NCI-H187 (cell line): Measurements from ENCODE around the gene RNPEPL1.

ENCODE experiments used
- DNase-seq, 2 experiments: peaks; one replicate each; lab custom pipeline; 2025; lab: John Stamatoyannopoulos, UW

The RNPEPL1 gene

DNA sequence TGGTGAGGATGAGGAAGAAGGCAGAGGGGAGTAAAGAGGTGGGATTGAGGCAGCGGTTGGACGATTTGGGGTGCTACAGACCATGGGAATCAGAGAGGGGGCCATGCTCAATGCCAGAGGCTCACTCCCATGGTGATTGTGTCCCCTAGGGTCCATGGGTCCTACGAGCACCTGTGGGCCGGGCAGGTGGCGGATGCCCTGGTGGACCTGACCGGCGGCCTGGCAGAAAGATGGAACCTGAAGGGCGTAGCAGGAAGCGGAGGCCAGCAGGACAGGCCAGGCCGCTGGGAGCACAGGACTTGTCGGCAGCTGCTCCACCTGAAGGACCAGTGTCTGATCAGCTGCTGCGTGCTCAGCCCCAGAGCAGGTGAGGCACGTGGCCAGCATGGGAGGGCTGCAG, 23.5 kb downstream of the RNPEPL1 start:
- no peak for DNase-seq

GRCh38 chr2:240593026-240593702, 24.9 kb downstream of the RNPEPL1 start:
- DNase-seq = no peak

DNA sequence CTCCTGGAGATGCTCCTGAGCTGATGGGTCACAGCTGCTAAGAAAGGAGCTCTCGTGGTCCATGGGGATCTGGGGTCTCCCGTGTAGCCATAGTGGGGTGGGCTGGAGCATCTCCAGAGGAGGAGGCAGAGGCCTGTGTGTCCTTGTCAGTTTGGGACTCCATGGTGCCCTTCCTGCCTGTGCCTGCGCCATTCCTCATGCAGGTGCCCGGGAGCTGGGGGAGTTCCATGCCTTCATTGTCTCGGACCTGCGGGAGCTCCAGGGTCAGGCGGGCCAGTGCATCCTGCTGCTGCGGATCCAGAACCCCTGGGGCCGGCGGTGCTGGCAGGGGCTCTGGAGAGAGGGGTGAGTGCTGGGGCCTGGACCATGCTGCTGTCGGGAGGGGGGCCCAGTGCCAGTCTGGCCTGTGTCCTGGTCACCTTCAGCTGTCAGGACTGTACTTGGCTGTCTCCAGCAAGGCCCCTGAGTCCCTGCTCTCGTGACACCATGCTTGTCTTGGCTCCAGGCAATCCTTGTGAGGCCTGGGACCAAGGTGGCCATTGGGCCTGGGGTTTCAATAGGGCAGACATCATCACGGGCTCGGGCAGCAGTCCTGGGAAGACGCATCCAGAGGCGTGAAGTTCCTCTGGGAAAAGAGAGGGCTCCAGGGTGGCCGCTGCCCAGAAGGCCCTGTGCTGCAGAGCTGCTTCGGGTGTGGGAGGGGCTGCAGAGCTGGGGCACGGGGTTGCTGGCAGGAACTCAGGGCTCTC, 25.6 kb downstream of the RNPEPL1 start:
- DNase-seq = no peak

DNA sequence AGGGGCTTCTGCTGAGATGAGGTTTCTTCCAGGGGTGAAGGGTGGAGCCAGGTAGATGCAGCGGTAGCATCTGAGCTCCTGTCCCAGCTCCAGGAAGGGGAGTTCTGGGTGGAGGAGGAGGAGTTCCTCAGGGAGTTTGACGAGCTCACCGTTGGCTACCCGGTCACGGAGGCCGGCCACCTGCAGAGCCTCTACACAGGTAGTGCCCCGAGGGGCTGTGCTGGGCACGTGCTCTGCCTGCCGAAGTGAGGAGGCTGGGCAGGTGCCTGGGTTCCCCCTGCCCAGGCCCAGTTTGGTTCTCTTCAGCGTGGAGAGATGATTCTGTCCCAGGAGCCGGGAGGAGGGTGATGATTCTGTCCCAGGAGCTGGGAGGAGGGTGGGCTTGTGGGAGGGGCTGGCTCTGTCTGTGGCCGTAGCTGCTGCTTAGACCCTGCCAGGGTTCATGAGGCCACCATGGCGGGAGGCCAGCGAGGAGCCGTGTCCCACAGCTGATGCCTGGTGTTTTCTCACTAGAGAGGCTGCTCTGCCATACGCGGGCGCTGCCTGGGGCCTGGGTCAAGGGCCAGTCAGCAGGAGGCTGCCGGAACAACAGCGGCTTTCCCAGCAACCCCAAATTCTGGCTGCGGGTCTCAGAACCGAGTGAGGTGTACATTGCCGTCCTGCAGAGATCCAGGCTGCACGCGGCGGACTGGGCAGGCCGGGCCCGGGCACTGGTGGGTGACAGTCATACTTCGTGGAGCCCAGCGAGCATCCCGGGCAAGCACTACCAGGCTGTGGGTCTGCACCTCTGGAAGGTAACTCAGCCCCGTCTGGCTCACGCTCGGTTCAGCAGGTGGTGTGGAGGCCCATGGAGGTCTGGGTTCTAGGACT, 26.5 kb downstream of the RNPEPL1 start:
- DNase-seq = no peak

DNA sequence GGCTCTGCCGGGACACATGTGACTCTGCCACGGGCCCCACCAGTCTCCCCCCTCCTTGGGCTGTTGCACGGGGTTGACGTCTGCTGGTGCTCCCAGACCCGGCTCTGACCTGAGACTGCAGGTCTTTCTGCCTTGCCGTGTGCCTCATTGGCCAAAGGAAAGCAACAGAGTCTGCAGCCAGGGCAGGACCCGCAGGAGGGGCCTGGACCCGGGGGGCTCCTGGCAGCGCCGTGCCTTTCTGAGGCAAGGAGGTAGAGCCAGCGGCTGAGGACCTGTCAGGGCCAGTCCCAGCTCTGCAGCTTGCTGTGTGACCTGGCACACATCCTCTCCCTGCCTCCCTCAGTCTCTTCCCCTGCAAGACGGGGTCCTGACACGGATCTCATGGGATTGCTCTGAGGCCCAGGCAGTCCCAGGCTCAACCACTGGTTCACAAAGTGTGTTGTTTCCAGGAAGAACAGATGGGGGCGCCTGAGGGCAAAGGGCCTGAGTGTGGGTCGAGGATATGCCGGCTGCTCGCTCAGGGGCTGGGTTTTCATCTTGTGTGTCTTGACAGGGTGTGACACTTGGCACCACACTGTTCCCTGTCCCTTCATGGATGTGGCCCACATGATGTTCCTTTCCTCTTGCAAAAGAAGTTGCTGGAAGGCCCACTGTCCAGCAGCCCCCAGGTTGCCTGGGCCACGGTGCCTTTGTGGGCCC, 27.2 kb downstream of the RNPEPL1 start:
- DNase-seq = no peak

- no peak for DNase-seq
Measured at GRCh38 chr2:240596080-240596460, 27.8 kb downstream of the RNPEPL1 start.

DNA sequence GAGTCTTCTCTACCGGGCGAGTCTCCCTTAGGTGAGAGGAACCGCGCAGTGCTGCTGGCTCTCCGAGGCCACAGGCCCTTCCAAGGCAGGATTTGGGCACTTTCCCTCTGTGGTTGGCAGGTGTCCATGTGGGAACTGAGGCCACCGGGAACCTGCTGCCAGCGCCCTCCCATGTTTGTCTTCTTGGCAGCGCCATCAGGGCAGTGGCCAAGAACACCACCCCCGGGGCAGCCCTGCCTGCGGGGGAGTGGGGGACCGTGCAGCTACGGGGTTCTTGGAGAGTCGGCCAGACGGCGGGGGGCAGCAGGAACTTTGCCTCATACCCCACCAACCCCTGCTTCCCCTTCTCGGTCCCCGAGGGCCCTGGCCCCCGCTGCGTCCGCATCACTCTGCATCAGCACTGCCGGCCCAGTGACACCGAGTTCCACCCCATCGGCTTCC, 28.2 kb downstream of the RNPEPL1 start:
- no peak for DNase-seq

DNA sequence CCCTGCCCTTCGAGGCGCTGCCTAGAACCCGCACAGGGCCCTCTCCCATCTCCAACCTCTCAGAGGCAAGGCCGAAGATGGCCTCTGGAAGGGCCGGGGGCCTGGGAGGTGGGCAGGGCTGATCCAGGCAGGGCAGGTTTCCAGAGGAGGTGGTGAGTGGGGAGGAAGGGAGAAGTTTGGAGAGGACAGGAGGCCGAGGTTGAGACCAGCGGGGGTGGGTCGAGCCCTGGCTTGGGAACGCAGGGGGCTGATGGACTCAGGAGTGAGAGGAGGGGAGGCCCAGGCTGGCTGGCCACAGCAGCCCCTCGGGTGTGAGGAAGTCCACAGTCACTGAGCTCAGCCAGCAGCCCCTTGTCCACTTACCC, 28.8 kb downstream of the RNPEPL1 start:
- DNase-seq = no peak

- no peak for DNase-seq
Measured at GRCh38 chr2:240597419-240598181, 29.3 kb downstream of the RNPEPL1 start.

- DNase-seq = no peak
Measured at GRCh38 chr2:240598311-240598911, 30.1 kb downstream of the RNPEPL1 start.

GRCh38 chr2:240599141-240599583, 30.9 kb downstream of the RNPEPL1 start:
- DNase-seq = no peak

GRCh38 chr2:240600451-240600961, 32.2 kb downstream of the RNPEPL1 start:
- no peak for DNase-seq

GRCh38 chr2:240601061-240601830, 33.0 kb downstream of the RNPEPL1 start:
- no peak for DNase-seq

GRCh38 chr2:240601831-240602160, 33.5 kb downstream of the RNPEPL1 start:
- no peak for DNase-seq

- DNase-seq = no peak
Measured at GRCh38 chr2:240602266-240603050, 34.2 kb downstream of the RNPEPL1 start.

DNA sequence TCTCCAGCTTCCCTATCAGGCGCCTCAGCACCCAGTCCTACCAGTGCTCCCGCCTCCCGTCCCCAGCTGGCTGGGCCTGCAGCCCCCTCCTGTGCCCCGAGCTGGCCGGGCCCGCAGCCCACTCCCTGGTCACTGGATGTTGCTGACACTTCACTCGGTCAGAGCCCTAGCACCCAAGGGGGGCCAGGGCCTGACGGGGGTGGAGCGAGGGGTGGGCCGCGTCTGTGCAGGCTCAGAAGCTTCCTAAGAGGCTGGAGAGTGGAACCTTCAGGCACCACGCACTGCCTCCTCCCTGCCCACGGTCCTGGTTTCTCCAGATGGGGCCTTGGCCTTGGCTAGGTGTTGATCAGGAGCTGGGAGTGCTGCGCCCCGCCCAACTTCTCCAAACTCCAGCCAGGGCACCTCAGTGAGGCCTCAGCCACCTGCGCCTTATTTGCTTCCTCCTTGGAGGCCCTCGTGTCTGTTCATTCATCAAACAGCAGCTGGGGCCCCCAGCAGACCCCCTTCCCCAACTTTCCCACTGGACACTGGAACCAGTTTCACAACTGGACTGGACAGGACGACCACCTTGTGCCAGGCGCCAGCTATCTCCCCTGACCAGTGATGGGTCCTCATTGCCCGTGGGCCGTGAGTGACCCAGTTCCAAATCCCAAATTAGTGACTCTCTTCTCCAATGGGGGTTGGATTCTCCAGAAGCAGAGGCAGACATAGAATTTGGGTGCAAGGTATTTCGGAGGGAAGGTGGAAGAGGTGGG, 35.0 kb downstream of the RNPEPL1 start:
- DNase-seq = no peak

DNA sequence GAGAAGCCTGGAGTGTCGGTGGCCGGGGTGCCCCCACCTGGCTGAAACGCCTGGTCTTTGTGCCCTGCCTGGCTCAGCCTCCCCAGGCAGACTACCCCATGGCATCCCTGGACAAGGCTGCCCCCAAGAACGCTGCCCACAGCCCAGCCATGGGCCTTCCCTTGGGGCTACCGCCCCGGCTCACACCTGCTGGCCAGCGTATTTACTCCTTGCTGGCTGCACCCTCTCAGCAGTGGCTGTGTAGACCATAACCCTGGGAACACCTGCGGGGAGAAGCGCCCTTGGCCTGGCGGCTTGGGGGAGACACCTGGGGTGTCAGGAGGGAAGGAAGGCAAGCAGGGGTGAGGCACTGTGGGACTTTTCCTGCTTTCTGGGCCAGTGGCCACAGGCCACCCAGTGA, 35.6 kb downstream of the RNPEPL1 start:
- DNase-seq = no peak

DNA sequence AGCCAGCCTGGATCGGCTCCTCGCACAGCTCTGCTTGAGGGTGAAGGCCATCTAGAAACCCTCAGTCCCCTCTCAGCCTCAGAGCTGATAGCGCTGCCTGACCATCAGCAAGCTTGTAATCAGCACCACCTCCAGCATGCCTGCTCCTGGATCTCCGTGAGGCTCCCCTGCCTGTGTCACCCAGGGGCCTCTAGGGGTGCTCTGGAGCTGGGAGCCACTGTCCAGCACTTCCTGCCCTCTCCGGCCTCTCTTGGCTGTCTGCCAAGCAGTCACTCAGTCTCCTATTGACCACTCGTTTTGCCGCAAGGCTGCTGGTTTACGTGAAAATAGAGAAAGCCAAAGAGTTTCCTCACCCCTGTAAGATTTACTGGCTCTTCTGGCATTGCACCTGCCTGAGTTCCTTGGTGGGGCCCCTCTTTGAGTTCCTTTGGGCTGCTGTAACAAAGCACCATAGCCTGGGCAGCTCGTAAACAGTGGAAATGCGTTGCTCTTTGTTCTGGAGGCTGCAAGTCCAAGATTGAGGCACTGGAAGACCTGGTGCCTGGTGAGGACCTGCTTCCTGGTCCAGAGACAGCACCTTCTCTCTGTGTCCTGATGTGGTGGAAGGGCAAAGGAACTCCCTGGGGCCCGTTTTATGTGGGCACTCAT, 36.1 kb downstream of the RNPEPL1 start:
- no peak for DNase-seq
